SH-SY5Y (cell line): ENCODE data around the gene DNASE2.

Experiments
- GATA2 ChIP-seq: IDR thresholded peaks from 2 replicates; pipeline ENCODE4 v1.6.1; 2011; ENCODE audit warnings: mild to moderate bottlenecking, low read depth, low read length
- GATA3 ChIP-seq: IDR thresholded peaks from 2 replicates; pipeline ENCODE4 v1.6.1; 2011; ENCODE audit warnings: low read depth, mild to moderate bottlenecking, low read length, moderate library complexity

DNA sequence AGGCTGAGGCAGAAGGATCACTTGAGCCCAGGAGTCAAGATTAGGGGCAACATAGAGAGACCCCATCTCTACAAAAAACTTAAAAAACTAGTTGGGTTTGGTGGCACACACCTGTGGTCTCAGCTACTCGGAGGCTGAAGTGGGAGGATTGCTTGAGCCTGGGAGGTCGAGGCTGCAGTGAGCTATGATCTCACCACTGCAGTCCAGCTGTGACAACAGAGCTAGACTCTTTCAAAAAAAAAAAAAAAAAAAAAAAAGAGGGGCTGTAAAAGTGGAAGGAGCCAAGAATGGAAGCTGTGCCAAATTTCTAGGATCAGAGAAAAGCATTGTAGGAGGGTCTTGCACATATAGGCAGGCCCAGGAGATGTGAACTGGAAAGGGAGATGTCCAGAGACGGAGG lies 9.6 kb downstream of the DNASE2 start:
- TF ChIP-seq GATA3 (no peak), GATA2 (no peak)
